CD4-positive, CD25-positive, alpha-beta regulatory T cell (primary cell): Measurements from ENCODE around the gene ZBTB16. TPM values are rescaled to one million over a fixed set of nuclear protein-coding genes. Genes with fewer than 3 reads are reported as not detected.
"Not testable (repeated sequence)": the region's sequence is repeated elsewhere in the genome, so short reads cannot be mapped to it uniquely, and the experiment has no call there.

ENCODE experiments used
- ATAC-seq, 2 donors: fragments of 150-1000 bp; cut with Tn5 transposase; one replicate each; pipeline ENCODE4 v1.10.0; 2021; ENCODE audit warnings: low read depth in 2 of 2, moderate number of reproducible peaks in 2 of 2, moderate library complexity in 1 of 2
- DNase-seq, 3 donors: peaks; one replicate each; pipeline versions ENCODE4 v3.0.0 to v3.0.0-alpha.2; 2012 to 2022; ENCODE audit warnings: mixed read lengths in 1 of 3
- H3K27ac ChIP-seq: one replicate; pipeline ENCODE4 v1.7.0; 2013; ENCODE audit warnings: mild to moderate bottlenecking, low read length; ENCODE audit not compliant: insufficient read depth, poor library complexity, severe bottlenecking
- H3K27me3 ChIP-seq: one replicate; pipeline ENCODE4 v1.7.0; 2013; ENCODE audit warnings: low read length; ENCODE audit not compliant: control insufficient read depth, insufficient read depth
- H3K36me3 ChIP-seq: one replicate; pipeline ENCODE4 v1.7.0; 2013; ENCODE audit warnings: mild to moderate bottlenecking, low read length, moderate library complexity; ENCODE audit not compliant: control insufficient read depth, insufficient read depth
- H3K4me1 ChIP-seq: 2 replicates; pipeline ENCODE4 v1.7.0; 2013; ENCODE audit warnings: mild to moderate bottlenecking, low read length; ENCODE audit not compliant: insufficient read depth, control insufficient read depth, poor library complexity, severe bottlenecking
- H3K4me3 ChIP-seq: one replicate; pipeline ENCODE4 v1.7.0; 2013; ENCODE audit warnings: low read depth, mild to moderate bottlenecking, low read length, moderate library complexity
- H3K9me3 ChIP-seq, 2 experiments: 1 replicate in 1 of 2; 2 replicates in 1 of 2; pipeline ENCODE4 v1.7.0; 2013; ENCODE audit warnings: low read length in 2 of 2, mild to moderate bottlenecking in 1 of 2, moderate library complexity in 1 of 2; ENCODE audit not compliant: control insufficient read depth in 2 of 2
- H3K27ac Mint-ChIP-seq, 3 donors: one replicate each; pipeline ENCODE4 v1.8.0; 2020 to 2022; ENCODE audit warnings: mild to moderate bottlenecking in 3 of 3, mixed read lengths in 3 of 3, moderate library complexity in 2 of 3
- H3K27me3 Mint-ChIP-seq: one replicate; pipeline ENCODE4 v1.8.0; 2022; ENCODE audit warnings: mild to moderate bottlenecking, mixed read lengths
- H3K36me3 Mint-ChIP-seq: one replicate; pipeline ENCODE4 v1.8.0; 2020; ENCODE audit warnings: mixed read lengths
- H3K4me1 Mint-ChIP-seq, 4 donors: one replicate each; pipeline ENCODE4 v1.8.0; 2020 to 2022; ENCODE audit warnings: mixed read lengths in 4 of 4, mild to moderate bottlenecking in 1 of 4
- H3K4me3 Mint-ChIP-seq, 4 donors: one replicate each; pipeline ENCODE4 v1.8.0; 2020 to 2022; ENCODE audit warnings: mild to moderate bottlenecking in 4 of 4, mixed read lengths in 4 of 4, moderate library complexity in 3 of 4
- H3K9me3 Mint-ChIP-seq, 7 donors: one replicate each; pipeline ENCODE4 v1.8.0; 2020 to 2022; ENCODE audit warnings: mixed read lengths in 7 of 7, mild to moderate bottlenecking in 3 of 7, moderate library complexity in 2 of 7
- polyA plus RNA-seq, 4 donors: library from polyadenylated mRNA; unstranded; fragments of 300-500 nt; fragmentation: Illumina TruSeq; gene quantifications; one replicate each; pipeline ENCODE4 v1.2.3, GENCODE V29; 2021
- total RNA-seq: library from RNA; stranded (reverse); gene quantifications from one replicate; pipeline ENCODE4 v1.2.3, GENCODE V29; 2022

ZBTB16 gene
- total and polyA plus RNA-seq, 5 donors from 2014 or later, result 2.9 to 28.1 (median 8.5) TPM

GRCh38 chr11:114047327-114047726, 12.2 kb upstream of the ZBTB16 start:
- H3K36me3 Mint-ChIP-seq, result no peaks in the 10 kb centered on the region
- no peak overlapping the region for H3K4me3 Mint-ChIP-seq
- no peaks in the 10 kb centered on the region for H3K9me3 Mint-ChIP-seq
- no peak for ATAC-seq
- Histone ChIP-seq H3K4me3 (no peak overlapping the region), H3K27me3 (no peaks in the 10 kb centered on the region), H3K9me3 (no peaks in the 10 kb centered on the region), H3K36me3 (no peaks in the 10 kb centered on the region), H3K4me1 (no peaks in the 10 kb centered on the region), H3K27ac (no peak overlapping the region)
- H3K27me3 Mint-ChIP-seq, result peaks cover 15% of the 10 kb centered on the region
- DNase-seq, result no peak
- peaks cover 0 to 10% (median 8%) of the 10 kb centered on the region in 4 donors for H3K4me1 Mint-ChIP-seq
- H3K27ac Mint-ChIP-seq, result no peak overlapping the region

GRCh38 chr11:114049050-114049449, 10.5 kb upstream of the ZBTB16 start:
- H3K27me3 ChIP-seq, result no peaks in the 10 kb centered on the region
- no peak overlapping the region for H3K4me3 Mint-ChIP-seq
- H3K27ac ChIP-seq, result no peak overlapping the region
- H3K36me3 Mint-ChIP-seq, result no peaks in the 10 kb centered on the region
- no peaks in the 10 kb centered on the region for H3K36me3 ChIP-seq
- no peak for DNase-seq
- H3K4me3 ChIP-seq, result no peak overlapping the region
- peaks cover 18% of the 10 kb centered on the region for H3K27me3 Mint-ChIP-seq
- H3K9me3 ChIP-seq, result no peaks in the 10 kb centered on the region
- no peak overlapping the region for H3K27ac Mint-ChIP-seq
- no peaks in the 10 kb centered on the region for H3K4me1 ChIP-seq
- no peak for ATAC-seq
- no peaks in the 10 kb centered on the region for H3K9me3 Mint-ChIP-seq
- peaks cover 0 to 7% (median 4%) of the 10 kb centered on the region in 4 donors for H3K4me1 Mint-ChIP-seq

DNA sequence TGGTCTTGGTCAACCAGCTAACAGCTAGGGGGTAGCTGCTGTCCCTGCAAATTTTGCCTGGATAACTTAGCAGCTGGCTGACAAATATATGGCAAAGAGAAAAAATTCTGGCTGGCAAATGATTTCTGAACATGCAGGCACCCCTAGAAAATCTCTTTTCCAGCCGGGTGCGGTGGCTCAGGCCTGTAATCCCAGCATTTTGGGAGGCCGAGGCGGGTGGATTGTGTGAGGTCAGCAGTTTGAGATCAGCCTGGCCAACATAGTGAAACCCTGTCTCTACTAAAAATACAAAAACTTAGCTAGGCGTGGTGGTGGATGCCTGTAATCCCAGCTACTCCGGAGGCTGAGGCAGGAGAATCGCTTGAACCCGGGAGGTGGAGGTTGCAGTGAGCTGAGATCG, 9.7 kb upstream of the ZBTB16 start:
- ATAC-seq, H3K36me3 Mint-ChIP-seq, H3K9me3 Mint-ChIP-seq, H3K4me1 Mint-ChIP-seq, H3K4me1 ChIP-seq, H3K9me3 ChIP-seq, H3K27ac Mint-ChIP-seq, H3K27me3 ChIP-seq, H3K27ac ChIP-seq, H3K4me3 Mint-ChIP-seq, H3K4me3 ChIP-seq, DNase-seq, H3K36me3 ChIP-seq: not testable (repeated sequence)
- H3K27me3 Mint-ChIP-seq, result peaks cover 22% of the 10 kb centered on the region

DNA sequence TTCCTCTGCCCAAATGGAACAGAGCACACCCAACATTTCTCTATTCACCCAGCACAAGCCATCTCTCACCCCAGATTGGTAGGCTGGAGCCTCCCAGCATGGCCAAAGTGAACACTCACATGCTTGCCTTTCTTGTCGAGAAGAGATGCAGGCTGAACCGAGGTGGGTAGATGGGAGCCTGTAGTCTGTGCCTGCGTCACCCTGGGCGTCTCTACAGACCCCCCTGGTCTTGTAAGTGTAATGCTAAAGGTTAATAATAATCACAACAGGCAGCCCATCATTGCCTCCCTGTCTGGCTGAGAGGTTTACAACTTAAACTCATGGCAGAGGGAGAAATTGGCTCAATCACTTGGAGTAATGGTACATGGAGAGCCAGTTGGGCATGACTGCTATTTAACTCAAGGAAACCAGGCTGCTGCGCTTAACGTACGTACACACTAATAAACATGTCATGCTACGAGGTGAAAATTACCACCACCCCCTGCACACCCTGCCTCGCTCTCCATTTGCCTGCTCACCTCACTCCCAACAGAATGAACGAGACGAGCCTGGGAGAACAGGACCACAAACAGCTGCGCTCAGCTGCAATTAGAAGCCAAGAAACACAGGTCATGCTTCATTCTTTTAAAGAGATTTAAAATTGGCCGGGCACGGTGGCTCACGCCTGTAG, 9.1 kb upstream of the ZBTB16 start:
- no peak overlapping the region for H3K4me3 Mint-ChIP-seq
- H3K4me1 Mint-ChIP-seq, result no peaks in the 10 kb centered on the region
- Histone ChIP-seq H3K4me1 (no peaks in the 10 kb centered on the region), H3K9me3 (no peaks in the 10 kb centered on the region), H3K27ac (no peak overlapping the region), H3K27me3 (no peaks in the 10 kb centered on the region), H3K36me3 (no peaks in the 10 kb centered on the region), H3K4me3 (no peak overlapping the region)
- no peaks in the 10 kb centered on the region for H3K36me3 Mint-ChIP-seq
- H3K9me3 Mint-ChIP-seq, result no peaks in the 10 kb centered on the region
- DNase-seq (no peak), ATAC-seq (no peak)
- no peak overlapping the region for H3K27ac Mint-ChIP-seq
- peaks cover 24% of the 10 kb centered on the region for H3K27me3 Mint-ChIP-seq

DNA sequence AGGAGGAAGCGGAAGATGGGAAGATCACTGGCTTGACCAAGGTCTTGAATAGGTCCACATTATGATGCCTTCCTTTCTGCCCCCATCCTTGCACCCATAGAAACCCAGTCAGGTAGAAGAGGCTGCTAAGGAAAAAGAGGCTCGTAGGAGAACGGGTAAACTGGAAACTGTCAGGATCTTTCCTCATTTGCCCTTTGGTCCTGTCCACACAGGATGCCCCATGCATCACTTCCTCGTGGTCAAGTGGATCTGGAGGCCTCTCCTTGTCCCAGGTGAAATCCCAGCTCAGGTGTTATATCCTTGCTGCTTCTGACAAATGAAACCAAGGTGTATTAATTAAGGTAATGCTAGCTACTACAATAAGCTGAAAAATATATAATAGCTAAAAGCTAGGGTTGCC, 8.0 kb upstream of the ZBTB16 start:
- DNase-seq (no peak), ATAC-seq (no peak)
- no peaks in the 10 kb centered on the region for H3K4me1 ChIP-seq
- peaks cover 2% of the 10 kb centered on the region for H3K27me3 ChIP-seq
- H3K9me3 ChIP-seq, result no peaks in the 10 kb centered on the region
- no peak overlapping the region for H3K4me3 Mint-ChIP-seq
- peaks cover 33% of the 10 kb centered on the region for H3K27me3 Mint-ChIP-seq
- no peaks in the 10 kb centered on the region for H3K9me3 Mint-ChIP-seq
- no peaks in the 10 kb centered on the region for H3K4me1 Mint-ChIP-seq
- H3K36me3 Mint-ChIP-seq, result no peaks in the 10 kb centered on the region
- peak overlapping the region in 1 of 3 donors; percentile 34 for H3K27ac Mint-ChIP-seq
- no peaks in the 10 kb centered on the region for H3K36me3 ChIP-seq
- no peak overlapping the region for H3K4me3 ChIP-seq
- no peak overlapping the region for H3K27ac ChIP-seq

DNA sequence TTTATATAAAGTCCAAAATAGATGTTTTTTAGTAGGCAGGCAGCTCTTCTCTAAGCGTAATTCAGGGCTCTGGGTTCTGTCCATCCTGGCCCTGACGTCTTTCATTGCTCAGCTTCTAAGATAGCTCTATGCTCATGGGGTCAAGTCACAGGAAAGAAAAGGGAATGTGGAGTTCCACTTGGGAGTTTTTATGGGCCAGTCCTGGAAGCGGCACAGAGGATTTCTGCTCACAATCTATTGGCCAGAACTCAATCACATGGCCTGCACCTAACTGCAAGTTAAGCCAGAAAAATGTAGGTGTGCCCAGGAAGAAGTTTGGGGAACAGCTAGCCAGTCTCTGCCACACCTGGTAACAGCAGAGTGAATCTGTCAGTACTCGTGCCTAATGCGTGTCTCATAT, 7.4 kb upstream of the ZBTB16 start:
- H3K27me3 Mint-ChIP-seq, result peaks cover 36% of the 10 kb centered on the region
- ATAC-seq (no peak), DNase-seq (no peak)
- Histone ChIP-seq H3K36me3 (no peaks in the 10 kb centered on the region), H3K27me3 (peaks cover 2% of the 10 kb centered on the region), H3K27ac (no peak overlapping the region), H3K9me3 (no peaks in the 10 kb centered on the region), H3K4me3 (no peak overlapping the region), H3K4me1 (no peaks in the 10 kb centered on the region)
- H3K9me3 Mint-ChIP-seq, result no peaks in the 10 kb centered on the region
- no peaks in the 10 kb centered on the region for H3K4me1 Mint-ChIP-seq
- H3K4me3 Mint-ChIP-seq, result no peak overlapping the region
- H3K36me3 Mint-ChIP-seq, result no peaks in the 10 kb centered on the region
- no peak overlapping the region for H3K27ac Mint-ChIP-seq

DNA sequence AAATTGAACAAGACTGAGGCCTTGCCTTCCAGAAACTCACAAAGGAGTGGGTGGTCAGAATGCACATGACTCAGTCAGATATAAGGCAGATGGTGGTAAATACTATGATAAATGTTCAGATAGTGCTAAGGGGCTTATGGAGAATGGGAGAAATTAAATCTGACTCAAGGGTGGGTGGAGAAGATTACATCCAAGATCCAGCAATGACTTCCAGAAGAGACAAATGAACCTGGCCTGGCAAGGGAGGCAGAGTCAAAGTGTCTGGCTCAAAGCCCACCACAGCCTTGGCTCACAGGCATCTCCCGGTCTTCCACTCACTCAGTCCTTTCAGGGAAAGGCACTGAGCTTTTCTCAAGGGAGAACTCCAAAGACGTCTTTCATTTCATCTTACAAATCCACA, 6.1 kb upstream of the ZBTB16 start:
- no peaks in the 10 kb centered on the region for H3K36me3 Mint-ChIP-seq
- H3K27ac ChIP-seq, result no peak overlapping the region
- peaks cover 45% of the 10 kb centered on the region for H3K27me3 Mint-ChIP-seq
- H3K4me1 ChIP-seq, result peaks cover 2% of the 10 kb centered on the region
- H3K9me3 ChIP-seq, result no peaks in the 10 kb centered on the region
- H3K9me3 Mint-ChIP-seq, result no peaks in the 10 kb centered on the region
- ATAC-seq, result no peak
- H3K4me3 Mint-ChIP-seq, result no peak overlapping the region
- no peak for DNase-seq
- H3K4me1 Mint-ChIP-seq, result peaks cover 0 to 4% (median 0%) of the 10 kb centered on the region in 4 donors
- H3K27me3 ChIP-seq, result peaks cover 12% of the 10 kb centered on the region
- H3K36me3 ChIP-seq, result no peaks in the 10 kb centered on the region
- peak overlapping the region in 1 of 3 donors; percentile 82 for H3K27ac Mint-ChIP-seq
- no peak overlapping the region for H3K4me3 ChIP-seq

DNA sequence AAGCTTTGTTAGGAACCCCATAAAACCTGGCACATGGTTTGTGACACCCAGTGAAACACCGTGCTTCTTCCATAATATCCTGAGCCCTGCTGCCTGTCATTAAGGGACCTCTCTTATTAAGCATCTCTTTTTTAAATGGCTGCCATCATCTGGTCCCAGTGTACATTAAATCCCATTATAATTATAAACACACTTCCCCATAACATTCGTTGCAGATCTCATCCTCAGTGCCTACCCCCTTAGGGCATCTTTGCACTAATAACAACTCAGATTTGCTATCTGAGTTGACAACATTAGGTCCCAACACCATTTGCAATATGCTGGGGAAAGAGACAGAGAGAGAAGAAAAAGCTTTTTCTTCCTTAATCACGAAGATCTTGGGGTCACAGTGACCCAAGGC, 4.7 kb upstream of the ZBTB16 start:
- Histone ChIP-seq H3K9me3 (no peaks in the 10 kb centered on the region), H3K27ac (no peak overlapping the region), H3K4me3 (no peak overlapping the region), H3K27me3 (peaks cover 12% of the 10 kb centered on the region), H3K4me1 (peaks cover 11% of the 10 kb centered on the region), H3K36me3 (no peaks in the 10 kb centered on the region)
- Mint-ChIP-seq H3K4me1 (peaks cover 0 to 8% (median 3%) of the 10 kb centered on the region in 4 donors), H3K27me3 (peaks cover 45% of the 10 kb centered on the region), H3K27ac (no peak overlapping the region), H3K36me3 (no peaks in the 10 kb centered on the region), H3K4me3 (peak overlapping the region in 1 of 4 donors; percentile 65), H3K9me3 (no peaks in the 10 kb centered on the region)
- no peak for ATAC-seq
- no peak for DNase-seq
